Measurements from ENCODE around the gene KAZN.

The KAZN gene

DNA sequence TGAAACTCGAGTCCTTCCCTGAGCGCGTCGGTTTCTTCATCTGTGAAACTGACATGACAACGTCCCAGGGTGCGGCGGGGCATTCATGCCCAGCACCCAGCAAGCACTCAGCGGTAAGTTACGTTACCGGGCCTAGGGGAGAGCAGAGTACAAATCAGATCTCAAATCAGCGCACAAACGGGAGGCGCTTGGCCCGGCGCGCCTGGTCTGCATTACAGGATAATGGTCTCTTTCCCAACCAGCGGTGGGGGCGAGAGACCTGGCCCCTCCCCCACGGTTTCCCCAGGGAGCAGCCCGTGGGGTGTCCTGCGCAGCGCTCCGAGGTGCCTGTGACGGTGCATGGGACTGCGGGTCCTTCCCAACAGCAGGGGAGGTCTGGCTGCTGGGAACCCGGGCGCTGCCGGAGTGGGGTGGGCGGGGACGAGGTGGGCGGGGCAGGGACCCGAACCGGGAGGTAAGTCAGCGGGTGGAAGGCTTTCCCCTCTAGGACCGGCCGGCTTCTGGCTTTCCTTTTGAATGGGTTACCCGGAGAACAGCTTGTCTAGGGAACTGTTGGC lies 556.1 kb downstream of the KAZN start:
- no peak for DNase-seq

DNA sequence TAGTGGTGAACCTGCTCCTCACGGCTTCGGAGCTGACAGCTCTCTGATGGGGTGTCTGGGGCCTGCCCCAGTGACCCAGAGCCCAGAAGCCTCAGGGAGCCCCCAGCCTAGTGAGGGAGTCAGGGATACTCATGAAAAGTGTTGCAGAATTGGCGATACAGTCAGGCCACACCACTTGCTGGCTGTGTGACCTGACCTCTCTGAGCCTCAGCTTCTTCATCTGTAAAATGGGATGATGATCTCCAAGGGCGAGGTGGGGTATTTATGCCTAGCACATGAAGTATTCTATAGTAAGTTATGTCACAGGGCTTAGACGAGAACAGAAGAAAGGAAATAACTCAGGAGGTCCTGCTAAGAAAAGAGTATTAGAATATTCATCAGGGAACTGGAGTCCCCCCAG lies 556.7 kb downstream of the KAZN start:
- no peak for DNase-seq

GRCh38 chr1:15155888-15156741 lies 557.6 kb downstream of the KAZN start:
- DNase-seq: no peak

- DNase-seq: no peak
Measured at GRCh38 chr1:15156807-15157380, 558.4 kb downstream of the KAZN start.

GRCh38 chr1:15157524-15158399 lies 559.3 kb downstream of the KAZN start:
- no peak for DNase-seq

- no peak for DNase-seq
Measured at GRCh38 chr1:15158506-15159165, 560.2 kb downstream of the KAZN start.

- DNase-seq: no peak
Measured at GRCh38 chr1:15159166-15159555, 560.7 kb downstream of the KAZN start.

DNA sequence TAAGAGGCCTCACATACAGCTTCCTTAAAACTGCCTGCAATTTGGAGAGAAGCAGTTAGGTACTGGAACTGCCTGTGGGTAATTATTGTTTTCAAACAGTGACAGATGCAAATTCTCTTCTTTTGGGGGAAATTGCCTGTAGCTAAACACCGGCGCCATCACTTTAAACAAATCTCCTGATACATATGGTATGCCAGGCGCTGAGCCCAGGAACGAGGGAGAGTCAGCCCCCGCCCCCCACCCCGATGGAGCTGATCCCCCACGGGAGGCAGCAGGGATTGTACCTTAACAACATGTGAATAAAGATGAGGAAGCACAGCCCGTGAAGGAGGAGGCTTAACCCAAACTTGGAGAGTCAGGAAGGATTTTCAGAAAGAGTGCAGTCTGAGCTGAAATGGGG lies 562.1 kb downstream of the KAZN start:
- DNase-seq: peak; percentile 92

DNA sequence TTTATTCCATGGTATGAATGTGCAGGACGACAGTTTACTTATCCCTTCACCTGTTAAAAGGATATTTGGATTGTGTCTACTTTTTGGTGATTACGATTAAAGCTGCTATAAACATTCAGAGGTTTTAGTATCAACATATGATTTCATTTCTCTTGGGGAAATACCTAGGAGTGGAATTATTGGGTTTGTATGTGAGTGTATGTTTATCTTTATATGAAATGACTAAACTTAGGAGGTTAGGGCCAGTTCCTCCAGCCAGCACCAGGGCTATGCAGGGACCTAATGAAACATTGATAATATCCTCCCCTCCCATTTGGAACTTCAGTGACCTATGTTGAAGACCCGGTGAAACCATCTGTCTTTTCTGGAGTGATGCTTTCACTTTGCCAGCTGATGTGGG lies 568.9 kb downstream of the KAZN start:
- DNase-seq: no peak

Data from NCI-H526 treated with DMSO at 0.1 percent for 48 hours (cell line).